Fibroblast of skin of scalp (primary cell): ENCODE results near the gene METTL2B. TPM values are rescaled to one million over a fixed set of nuclear protein-coding genes. Genes with fewer than 3 reads are reported as not detected.

Experiments
- DNase-seq: peaks from one replicate; pipeline ENCODE4 v3.0.0-alpha.2; 2013
- polyA plus RNA-seq, 2 experiments: library from polyadenylated mRNA; unstranded; fragments of 120-200 nt; gene quantifications; one replicate each; pipeline ENCODE4 v1.2.1, GENCODE V29; 2013; ENCODE audit not compliant: insufficient read length in 2 of 2

The METTL2B gene
- polyA plus RNA-seq (2013, experiment 1 of 2; ENCODE audit: insufficient read length), result 21.3 TPM
- polyA plus RNA-seq (2013, experiment 2 of 2; ENCODE audit: insufficient read length), result 23.0 TPM

GRCh38 chr7:128476402-128477335, at the start of gene METTL2B:
Gene METTL2B, plus strand, starts transcription at chr7:128476748. Its CDS starts 18 bp downstream, at chr7:128476766.
- DNase-seq, result peak; percentile 93

- peak; percentile 61 for DNase-seq
These were observed 49.2 kb upstream of the METTL2B start for GRCh38 chr7:128427289-128427891.

- DNase-seq, result no peak
These were observed 46.3 kb upstream of the METTL2B start for GRCh38 chr7:128430207-128430606.

- DNase-seq, result peak; percentile 31
These were observed 45.3 kb upstream of the METTL2B start for GRCh38 chr7:128431221-128431620.

GRCh38 chr7:128431754-128432153, 44.8 kb upstream of the METTL2B start:
- no peak for DNase-seq

GRCh38 chr7:128434413-128435326, 41.9 kb upstream of the METTL2B start:
- DNase-seq, result no peak

GRCh38 chr7:128435327-128435686, 41.2 kb upstream of the METTL2B start:
- no peak for DNase-seq

- no peak for DNase-seq
These were observed 38.9 kb upstream of the METTL2B start for GRCh38 chr7:128437426-128438332.

- no peak for DNase-seq
These were observed 34.2 kb upstream of the METTL2B start for GRCh38 chr7:128442356-128442755.

GRCh38 chr7:128443831-128444600, 32.5 kb upstream of the METTL2B start:
- DNase-seq, result no peak

GRCh38 chr7:128446306-128446705, 30.2 kb upstream of the METTL2B start:
- DNase-seq, result no peak

GRCh38 chr7:128447941-128448564, 28.5 kb upstream of the METTL2B start:
- DNase-seq, result no peak

- DNase-seq, result no peak
These were observed 27.7 kb upstream of the METTL2B start for GRCh38 chr7:128448751-128449302.

- DNase-seq, result no peak
These were observed 26.1 kb upstream of the METTL2B start for GRCh38 chr7:128450409-128450808.

- no peak for DNase-seq
These were observed 25.6 kb upstream of the METTL2B start for GRCh38 chr7:128450913-128451312.

GRCh38 chr7:128452552-128452951, 24.0 kb upstream of the METTL2B start:
- DNase-seq, result no peak

GRCh38 chr7:128453836-128454804, 22.4 kb upstream of the METTL2B start:
- peak; percentile 89 for DNase-seq

GRCh38 chr7:128454808-128455542, 21.6 kb upstream of the METTL2B start:
- DNase-seq, result peak; percentile 55
